ENCODE results near the gene TREML2.
"Not testable (repeated sequence)": the region's sequence is repeated elsewhere in the genome, so short reads cannot be mapped to it uniquely, and the experiment has no call there.

TREML2 gene, protein sequence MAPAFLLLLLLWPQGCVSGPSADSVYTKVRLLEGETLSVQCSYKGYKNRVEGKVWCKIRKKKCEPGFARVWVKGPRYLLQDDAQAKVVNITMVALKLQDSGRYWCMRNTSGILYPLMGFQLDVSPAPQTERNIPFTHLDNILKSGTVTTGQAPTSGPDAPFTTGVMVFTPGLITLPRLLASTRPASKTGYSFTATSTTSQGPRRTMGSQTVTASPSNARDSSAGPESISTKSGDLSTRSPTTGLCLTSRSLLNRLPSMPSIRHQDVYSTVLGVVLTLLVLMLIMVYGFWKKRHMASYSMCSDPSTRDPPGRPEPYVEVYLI

DNA sequence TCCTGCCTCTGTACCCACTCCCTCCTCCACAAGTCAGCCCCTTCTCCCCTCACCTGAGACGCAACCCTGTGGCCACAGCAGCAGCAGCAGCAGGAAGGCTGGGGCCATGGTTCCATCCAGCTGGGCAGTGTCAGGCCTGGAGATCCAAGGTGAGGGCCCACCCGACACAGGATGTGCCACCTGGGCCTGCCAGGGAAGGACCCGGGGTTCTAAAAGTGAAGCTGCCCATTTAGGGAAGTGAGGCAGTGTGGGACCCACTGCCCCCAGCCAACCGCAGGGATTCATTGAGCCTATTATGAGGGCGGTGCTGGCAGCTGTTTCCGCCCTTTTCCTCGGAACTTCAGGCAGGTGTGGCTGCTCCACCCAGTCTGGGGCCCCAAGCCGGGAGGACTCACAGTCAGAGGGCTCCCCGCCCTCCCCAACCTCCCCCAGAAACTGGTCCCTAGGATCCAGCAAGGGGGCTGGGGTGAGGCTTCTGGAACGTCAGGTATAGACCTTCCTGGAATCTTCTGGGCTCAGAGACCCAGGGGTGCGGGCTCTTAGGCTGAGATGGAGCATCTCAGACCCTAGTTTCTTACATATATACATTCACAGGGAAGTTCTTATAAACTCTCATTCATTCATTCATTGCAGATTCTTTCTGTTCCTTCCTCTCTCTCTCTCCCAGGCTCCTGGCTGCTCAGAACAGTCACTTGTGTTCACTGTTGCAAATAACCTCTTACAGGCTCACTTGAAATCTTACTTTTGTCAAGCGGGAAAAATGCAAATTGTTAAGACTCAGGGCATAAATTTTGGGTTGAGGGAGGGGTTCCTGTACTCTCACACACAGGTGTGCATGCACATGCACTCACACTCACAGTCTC is at the start of gene TREML2:
Gene TREML2, minus strand, starts transcription at position 249 of the 863 bp plus-strand sequence. Its CDS starts 141 bp downstream, at position 108.
- no peak for DNase-seq

DNA sequence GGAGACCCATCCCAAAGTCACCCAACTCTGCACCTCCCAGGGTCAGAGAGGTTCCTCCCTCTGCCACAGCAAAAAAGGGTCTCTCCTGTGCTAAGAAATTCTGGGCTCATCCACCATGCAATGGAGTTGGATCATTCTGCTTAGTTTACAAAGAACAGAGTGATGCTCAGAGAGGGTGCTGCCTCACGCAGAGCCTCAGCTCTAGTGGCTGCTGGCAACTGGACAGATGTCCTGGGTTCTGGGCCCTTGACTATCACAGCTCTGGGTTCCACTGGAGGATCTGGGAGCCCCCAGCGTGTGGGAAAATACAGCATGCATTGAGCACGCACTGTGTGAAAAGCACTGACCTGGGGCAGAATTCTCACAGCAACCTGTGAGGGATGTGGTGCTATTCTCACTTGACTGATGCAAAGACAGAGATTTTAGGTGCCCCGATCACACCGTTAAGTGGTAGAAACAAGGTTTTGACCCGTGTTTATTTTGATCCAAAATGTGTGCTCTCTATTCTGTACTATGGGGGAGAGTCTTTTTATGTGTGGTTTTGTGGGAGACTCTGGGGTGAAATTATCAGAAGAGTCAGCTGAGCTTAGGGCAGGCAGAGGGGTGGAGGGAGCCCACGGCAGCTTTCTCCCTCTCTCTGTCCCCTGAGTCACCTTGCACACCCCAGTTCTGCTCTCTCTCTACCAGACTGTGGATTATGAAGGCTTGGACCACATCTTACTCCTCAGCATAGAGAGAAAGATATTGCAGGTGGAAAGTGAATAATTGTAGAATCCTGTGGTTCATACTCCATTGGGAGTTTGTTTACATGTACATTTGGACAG is 47.1 kb upstream of the TREML2 start:
- no peak for DNase-seq

DNA sequence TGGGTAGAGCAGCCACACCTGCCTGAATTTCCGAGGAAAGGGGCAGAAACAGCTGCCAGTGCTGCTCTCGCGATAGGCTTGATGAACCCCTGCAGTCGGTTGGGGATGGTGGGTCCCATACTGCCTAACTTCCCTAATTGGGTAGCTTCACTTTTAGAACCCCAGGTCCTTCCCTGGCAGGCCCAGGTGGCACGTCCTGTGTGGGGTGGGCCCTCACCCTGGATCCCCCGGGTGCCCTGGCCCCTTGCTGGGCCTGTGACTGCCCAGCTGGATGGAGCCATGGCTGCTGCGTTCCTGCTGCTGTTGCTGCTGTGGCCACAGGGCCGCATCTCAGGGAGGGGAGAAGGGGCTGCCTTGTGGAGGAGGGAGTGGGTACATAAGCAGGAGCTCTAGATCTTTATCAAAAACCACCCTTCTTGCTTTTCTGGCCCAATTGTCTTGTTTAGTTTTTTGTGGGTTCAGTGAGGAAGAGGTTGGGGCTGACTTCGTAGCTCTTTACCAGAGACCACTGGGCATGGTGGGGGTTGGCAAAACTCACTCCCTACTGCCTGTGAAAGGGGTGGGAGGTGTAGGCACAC is 46.4 kb upstream of the TREML2 start:
- DNase-seq = no peak

DNA sequence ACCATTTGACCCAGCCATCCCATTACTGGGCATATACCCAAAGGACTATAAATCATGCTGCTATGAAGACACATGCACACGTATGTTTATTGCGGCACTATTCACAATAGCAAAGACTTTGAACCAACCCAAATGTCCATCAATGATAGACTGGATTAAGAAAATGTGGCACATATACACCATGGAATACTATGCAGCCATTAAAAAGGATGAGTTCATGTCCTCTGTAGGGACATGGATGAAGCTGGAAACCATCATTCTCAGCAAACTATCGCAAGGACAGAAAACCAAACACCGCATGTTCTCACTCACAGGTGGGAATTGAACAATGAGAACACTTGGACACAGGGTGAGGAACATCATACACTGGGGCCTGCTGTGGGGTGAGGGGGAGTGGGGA is 45.6 kb upstream of the TREML2 start:
- DNase-seq = not testable (repeated sequence)

DNA sequence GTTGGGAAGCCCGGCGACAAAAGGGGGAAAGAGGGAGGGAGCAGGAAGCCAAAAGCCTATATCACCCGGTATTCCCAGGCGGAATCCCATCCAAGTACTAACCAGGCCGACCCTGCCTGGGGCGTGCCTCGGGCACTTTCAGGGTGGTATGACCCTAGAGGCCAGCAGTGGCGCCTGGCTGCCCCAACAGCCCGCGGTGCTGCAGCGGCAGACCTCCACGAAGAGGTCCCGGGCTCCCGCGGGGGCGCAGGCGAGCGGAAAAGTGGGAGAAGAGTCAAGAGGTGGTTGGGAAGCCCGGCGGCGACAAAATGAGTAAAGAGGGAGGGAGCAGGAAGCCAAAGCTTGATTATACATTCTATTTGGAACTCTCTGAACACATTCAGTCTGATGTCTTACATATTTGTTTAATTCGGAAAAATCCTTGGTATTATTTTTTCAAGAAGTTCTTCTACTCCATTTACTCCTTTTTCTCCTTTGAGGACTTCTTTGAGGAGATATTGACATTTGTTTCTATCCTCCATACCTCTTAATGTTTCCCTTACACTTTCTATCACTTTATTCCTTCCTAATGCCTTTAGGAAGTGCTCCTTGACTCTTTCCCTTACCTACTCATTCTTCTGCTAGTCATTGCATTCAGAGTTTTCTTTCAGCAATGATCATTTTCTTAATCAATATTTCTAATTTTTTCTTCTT is 38.7 kb upstream of the TREML2 start:
- no peak for DNase-seq

DNA sequence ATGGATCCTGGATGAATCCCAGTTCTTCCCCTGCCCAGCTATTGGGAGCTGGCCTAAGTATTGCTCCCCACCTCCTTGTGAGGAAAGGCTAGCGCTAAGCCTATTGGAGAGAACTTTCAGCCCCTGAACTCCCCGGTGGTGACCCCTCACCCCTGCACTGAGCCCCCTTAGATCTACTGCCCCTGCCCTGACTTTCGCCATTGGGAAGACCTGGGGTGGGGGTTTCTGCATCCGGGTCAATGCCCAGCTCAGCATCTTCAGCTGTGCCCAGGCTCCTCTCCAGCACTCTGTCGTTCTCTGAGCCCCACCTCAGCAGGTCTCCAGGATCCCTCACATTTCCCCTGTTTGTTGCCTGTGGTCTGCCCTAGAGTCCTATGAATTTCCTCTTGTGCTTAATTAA is 36.2 kb upstream of the TREML2 start:
- DNase-seq = no peak

DNA sequence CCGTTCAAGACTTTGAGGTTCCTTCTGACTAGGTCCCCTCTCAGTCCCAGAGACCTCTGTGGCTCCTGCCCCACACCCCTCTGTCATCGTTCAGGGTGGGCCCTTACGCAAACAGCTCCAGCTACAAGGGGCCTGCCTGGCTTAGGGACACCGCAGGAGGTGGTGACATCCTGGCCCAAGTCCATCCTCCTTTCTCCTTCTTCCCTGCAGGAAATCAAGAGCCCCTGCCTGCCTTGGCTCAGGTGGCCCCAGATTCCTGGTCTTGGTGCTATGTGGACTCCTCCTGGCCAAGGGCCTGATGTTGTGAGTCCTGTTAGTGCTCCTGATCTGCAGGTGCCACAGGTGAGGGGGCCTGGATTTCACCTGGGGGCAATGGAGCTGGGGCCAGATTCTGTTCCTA is 35.3 kb upstream of the TREML2 start:
- no peak for DNase-seq

DNA sequence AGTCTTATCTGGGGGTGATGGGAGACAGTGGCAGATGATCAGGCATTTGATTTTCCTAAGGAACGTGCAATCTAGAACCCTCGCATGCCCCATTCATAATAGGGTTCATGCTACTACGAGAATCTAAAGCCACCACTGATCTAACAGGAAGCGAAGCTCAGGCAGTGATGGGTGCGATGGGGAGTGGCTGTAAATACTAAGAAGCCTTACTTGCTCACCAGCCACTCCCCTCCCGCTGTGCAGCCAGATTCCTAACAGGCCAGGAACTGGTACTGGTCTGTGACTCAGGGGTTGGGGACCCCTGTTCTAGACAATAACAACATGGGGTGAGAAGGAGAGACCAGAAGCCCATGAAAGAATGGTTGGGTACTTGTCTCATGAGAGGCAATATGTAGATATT is 31.7 kb upstream of the TREML2 start:
- no peak for DNase-seq

DNA sequence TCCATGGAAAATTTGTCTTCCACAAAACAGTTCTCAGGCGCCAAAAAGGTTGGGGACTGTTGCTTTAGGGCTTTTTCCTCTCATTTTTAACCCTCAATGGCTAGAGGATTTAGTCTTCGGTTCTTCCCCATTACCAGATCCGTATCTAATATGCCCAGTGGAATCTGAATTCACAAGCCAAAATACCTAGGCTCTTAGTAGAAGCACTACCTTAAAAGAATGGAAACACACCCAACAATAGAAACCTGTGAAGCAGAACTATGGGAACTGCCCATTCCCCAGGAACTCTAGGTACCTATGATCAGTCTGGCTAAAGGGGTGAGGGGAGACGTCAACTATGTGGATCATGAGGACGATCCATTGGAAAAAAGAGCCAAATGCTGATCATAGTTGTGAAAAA is 30.3 kb upstream of the TREML2 start:
- no peak for DNase-seq

DNA sequence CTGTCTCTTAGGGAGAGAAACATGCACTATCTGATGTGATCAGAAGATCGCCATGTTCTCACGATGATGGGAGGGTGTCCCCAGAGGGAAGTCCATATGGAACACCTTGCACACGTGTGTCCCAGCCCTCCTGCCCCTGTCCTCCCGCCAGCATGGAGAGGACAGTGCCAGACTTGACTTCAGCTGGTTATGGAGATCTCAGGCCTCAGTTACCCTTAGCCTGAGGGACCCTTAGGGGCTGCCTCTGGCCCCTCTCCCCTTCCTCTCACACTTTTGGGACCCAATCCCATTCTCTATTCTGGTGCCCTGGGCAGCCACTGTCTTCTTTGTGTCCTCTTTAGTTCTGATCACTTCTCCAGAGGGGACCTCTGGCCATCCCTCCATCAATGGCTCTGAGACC is 28.8 kb upstream of the TREML2 start:
- no peak for DNase-seq

DNA sequence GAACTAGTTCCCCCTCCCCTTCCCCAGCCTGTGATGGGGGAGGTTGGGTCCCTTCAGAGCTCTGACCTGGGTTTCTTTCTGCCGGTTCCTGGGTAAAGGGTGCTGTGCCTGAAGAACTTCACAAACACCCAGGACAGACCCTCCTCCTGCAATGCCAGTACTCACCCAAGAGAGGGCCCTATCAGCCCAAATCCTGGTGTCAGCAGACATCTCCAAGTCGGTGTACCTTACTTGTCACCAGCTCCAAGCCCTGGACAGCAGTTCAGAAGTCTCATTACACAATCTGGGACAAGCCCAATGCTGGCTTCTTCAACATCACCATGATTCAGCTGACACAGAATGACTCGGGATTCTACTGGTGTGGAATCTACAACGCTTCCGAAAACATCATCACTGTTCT is 27.7 kb upstream of the TREML2 start:
- no peak for DNase-seq

DNA sequence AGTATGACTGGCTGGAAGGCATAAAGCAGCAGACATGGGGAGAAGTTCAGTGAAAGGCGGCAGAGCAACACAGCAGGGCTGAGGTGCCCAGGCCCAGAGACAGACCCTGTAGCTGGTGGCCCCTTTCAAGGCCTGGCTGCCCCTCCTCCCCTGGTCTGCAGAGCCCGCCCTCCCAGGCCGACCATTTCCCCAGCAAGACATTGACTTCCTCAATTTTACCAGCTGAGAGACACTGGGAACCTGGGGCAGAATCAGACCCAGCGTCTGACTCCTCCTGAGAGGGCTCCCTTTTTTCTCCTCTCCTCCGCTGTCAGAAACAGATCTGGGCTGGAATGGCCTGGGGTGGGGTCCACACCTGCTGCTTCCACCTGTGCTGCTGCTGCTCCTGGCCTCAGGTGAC is 27.1 kb upstream of the TREML2 start, which contains the start of gene TREML4:
Gene TREML4, plus strand, starts transcription at position 254 of the 400 bp plus-strand sequence. Its CDS starts 79 bp downstream, at position 333.
- DNase-seq = no peak

DNA sequence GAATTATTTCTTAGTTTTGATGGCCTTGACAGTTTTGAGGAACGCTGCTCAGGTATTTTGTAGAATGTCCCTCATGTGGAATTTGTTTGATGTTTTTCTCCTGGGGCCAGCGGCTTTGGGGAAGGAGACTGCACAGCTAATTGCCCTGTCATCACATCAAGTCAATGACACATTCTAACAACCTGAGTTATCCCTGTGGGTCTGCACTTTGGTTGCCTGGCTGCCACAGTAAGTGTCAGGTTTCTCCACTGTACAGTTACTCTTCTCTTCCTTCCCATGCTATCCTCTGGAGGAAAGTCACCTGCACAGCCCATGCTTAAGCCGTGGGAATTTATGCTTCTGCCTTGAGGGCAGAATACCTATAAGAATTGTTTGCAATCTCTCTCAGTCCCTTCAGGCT is 25.8 kb upstream of the TREML2 start:
- DNase-seq = no peak

DNA sequence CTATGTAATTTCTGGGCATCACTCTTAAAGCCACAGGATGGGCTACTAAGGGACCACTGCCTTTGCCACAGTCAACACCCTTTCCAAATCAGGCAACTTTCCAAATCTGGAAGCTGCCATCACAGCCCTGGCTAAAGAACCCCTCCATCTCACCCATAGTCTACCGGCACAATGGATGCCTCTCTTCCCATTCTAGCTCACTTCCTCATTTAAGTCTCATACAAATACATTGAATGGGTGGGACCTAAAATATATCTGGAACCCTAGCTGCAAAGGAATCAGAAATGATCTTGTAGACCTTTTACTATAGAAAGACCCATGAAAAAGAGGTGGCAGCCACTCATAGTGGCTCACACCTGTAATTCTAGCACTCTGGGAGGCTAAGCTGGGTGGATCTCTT is 23.9 kb upstream of the TREML2 start:
- no peak for DNase-seq

DNA sequence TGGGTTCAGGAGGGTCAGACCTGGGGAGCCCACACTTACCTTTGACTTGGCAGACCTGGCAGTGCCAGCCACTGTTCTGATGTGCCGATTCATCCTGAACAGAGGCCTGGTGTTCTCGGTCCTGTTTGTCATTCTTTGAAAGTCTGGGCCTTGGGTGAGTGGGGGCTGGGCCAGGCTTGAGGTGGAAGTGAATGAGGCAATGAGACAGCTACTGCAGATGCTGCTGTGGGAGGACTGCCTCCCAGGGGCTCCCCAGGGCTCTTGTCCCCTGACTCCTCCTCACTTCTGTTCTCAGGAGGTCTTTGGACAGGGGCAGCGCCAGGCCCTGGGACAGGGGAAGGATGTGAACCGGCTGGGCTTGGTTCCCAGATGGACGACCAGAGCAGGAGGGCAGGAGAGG is 21.6 kb upstream of the TREML2 start:
- DNase-seq = no peak

DNA sequence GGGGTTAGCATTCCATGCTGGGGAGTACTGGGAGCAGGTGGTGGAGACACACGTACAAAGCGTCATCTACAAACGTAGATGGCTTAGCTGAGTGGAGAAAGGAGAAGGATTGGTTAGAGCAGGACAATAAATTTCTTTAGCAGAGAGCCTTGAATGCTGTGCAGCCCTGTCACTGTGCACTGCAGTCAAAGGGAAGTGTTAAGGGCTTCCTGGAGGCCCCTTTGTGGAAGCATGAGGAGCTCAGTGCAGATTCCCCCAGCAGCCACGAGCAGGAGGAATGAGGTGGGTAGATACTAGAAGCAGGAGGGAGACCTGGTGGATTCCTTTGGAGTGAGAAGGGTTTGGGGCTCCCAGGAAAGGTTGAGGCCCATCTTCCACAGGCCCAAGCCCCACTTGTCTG is 21.1 kb upstream of the TREML2 start:
- no peak for DNase-seq

DNA sequence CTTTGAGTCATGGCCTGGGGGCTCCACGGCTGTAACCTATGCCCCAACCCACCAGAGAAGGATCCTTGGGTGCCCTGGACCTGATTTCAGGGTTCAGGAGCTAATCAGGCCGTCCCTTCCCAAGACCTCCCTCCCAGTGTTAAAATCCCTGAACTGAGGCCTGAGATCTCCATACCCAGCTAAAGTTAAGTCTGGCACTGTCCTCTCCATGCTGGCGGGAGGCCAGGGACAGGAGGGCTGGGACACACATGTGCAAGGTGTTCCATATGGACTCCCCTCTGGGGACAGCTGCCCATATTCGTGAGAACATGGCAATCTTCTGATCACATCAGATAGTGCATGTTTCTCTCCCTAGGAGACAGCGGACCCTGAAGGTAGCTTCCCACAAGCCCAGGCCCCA is 15.7 kb upstream of the TREML2 start:
- no peak for DNase-seq

DNA sequence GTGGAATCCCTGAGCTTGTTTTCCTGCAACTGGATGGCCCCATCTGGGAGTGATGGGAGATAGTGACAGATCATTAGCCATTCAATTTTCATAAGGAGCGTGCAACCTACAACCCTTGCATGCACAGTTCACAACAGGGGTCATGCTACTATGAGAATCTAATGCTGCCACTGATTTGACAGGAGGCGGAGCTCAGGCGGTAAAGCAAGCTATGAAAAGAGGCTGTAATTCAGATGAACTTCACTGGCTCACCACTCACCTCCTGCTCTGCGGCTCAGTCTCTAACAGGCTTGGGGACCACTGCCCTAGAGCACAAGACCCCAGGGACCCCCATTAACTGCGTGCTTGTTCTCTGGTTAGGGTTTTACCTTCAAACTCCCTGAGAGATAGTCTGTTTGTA is 14.8 kb upstream of the TREML2 start:
- no peak for DNase-seq

DNA sequence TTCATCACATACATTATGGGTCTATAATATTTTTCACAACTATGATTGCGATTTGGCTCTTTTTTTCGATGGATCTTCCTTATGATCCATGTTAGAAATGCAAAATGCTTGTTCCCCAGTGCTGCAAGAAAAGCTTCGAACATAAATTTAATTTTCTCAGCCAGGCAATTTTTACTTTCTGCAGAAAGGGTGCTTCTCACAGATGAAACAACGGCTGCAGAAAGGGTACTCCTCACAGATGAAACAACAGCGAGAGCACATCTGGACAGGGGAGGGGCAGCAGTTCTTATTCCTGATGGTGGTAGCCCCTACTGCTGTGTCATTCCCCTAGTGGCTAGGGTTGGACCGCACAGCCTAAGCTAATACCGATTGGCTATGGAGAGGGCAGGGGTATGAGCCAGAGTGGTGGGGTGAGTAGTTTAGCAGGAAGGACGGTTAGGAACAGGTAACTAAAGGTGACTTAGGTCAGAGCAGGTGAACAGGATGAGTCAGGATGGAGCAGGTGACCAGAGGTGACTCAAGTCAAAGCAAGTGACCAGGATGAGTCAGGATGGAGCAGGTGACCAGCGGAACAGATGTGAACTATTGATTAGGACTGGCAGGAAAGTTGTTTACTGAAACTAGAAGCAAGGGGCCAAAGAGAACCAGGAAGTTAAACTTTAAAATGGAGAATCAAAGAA is 13.8 kb upstream of the TREML2 start:
- DNase-seq = no peak

DNA sequence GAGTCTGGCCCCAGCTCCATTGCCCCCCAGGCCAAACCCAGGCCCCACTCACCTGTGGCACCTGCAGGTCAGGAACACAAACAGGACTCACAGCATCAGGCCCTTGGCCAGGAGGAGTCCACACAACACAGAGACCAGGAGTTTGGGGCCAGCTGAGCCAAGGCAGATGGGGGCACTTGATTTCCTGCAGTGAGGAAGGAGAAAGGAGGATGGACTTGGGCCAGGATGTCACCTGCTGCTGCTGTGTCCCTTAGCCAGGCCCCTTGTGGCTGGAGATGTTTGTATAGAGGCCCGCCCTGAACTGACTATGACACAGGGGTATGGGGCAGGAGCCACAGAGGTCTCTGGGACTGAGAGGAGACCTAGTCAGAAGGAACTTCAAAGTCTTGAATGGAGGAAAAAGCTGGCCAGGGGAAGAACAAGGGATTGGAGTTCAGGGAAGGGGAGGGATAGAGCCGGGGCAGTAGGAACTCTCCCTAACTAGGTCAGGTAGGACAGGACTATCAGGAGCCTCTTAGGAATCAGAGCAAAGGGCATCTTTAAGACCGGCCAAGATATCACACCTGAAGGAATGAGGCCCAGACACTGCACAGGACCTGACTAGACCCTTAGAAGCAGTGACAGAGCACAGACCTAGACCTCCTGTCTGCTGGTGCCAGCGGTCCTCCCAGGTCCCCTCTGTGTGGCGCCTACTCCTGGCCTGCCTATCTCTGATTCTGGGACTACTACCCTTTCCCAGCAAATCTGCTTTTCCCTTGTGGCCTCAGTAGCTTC is 8.8 kb upstream of the TREML2 start:
- DNase-seq = no peak
